K562 (cell line): Measurements from ENCODE around the gene WDR31. TPM values are rescaled to one million over a fixed set of nuclear protein-coding genes. Genes with fewer than 3 reads are reported as not detected.

Experiments used
- ATAC-seq: fragments of 200-7000 bp; cut with Tn5 transposase; 3 replicates; pipeline ENCODE4 v1.9.1; 2020; ENCODE audit warnings: moderate library complexity
- BruUV-seq: library from RNA; stranded (reverse); fragments of 400-500 nt; replicated peaks from 2 replicates; lab custom pipeline; 2021; lab: Mats Ljungman, UMichigan
- CTCF ChIA-PET: fragments of 300-600 bp; formaldehyde crosslinking; extraction: SDS; loops from one replicate; lab custom pipeline; 2021; ENCODE audit warnings: low intra/inter-chr PET ratio; lab: Yijun Ruan, JAX
- POLR2A ChIA-PET: fragments of 300-600, 350-650 bp; sonication (Branson Sonifier 250); formaldehyde crosslinking; extraction: SDS; loops from one replicate; lab custom pipeline; 2021; ENCODE audit warnings: antibody characterized with exemption, inconsistent platforms; lab: Yijun Ruan, JAX
- DNase-seq, 4 experiments: peaks; one replicate each; pipeline versions ENCODE4 v3.0.0 to v3.0.0-alpha.2; 2011 to 2018; ENCODE audit warnings: low spot score in 3 of 4, mixed read lengths in 3 of 4; ENCODE audit errors: extremely low read depth in 1 of 4
- FAIRE-seq: peaks from 2 replicates; lab custom pipeline; 2011; peaks lifted over from hg19 to GRCh38; lab: Jason Lieb, UNC
- H2AFZ ChIP-seq: 2 replicates; pipeline ENCODE4 v1.6.0; 2011; ENCODE audit warnings: low read depth, low read length, control low read depth, inconsistent platforms
- H3K27ac ChIP-seq: fragments of 200-600 bp; 3 replicates; pipeline ENCODE4 v1.8.0; 2011; ENCODE audit warnings: low read depth, mild to moderate bottlenecking, control low read depth, inconsistent platforms, low read length, moderate library complexity, mixed read lengths; ENCODE audit errors: extremely low read depth
- H3K27me3 ChIP-seq, 2 experiments: fragments of 300-600 bp in 1 of 2; 2 replicates in 1 of 2; 3 replicates in 1 of 2; pipeline versions ENCODE4 v1.6.0 to v1.8.0; 2011; ENCODE audit warnings: inconsistent platforms in 2 of 2, low read length in 2 of 2, mild to moderate bottlenecking in 1 of 2, mixed read lengths in 1 of 2, moderate library complexity in 1 of 2; ENCODE audit not compliant: control insufficient read depth in 2 of 2, insufficient read depth in 2 of 2
- H3K36me3 ChIP-seq: fragments of 300-600 bp; 3 replicates; pipeline ENCODE4 v1.8.0; 2011; ENCODE audit warnings: mild to moderate bottlenecking, low read length, inconsistent platforms; ENCODE audit not compliant: control insufficient read depth, insufficient read depth
- H3K4me1 ChIP-seq, 2 experiments: fragments of 200-600 bp in 1 of 2; replicated peaks in 1 of 2; 2 replicates in 1 of 2; 3 replicates in 1 of 2; pipeline versions ENCODE4 v1.5.1 to v1.8.0; 2011; ENCODE audit warnings: inconsistent platforms in 2 of 2, low read length in 2 of 2, mild to moderate bottlenecking in 1 of 2, mixed read lengths in 1 of 2, moderate library complexity in 1 of 2; ENCODE audit not compliant: control insufficient read depth in 2 of 2, insufficient read depth in 2 of 2
- H3K4me2 ChIP-seq: 2 replicates; pipeline ENCODE4 v1.6.1; 2011; ENCODE audit warnings: low read length, control low read depth, inconsistent platforms, mixed read lengths; ENCODE audit not compliant: insufficient read depth
- H3K4me3 ChIP-seq: fragments of 200-600 bp; sonication (generic), shearing (Covaris generic); 2 replicates; pipeline ENCODE4 v1.5.1; 2016; ENCODE audit warnings: control low read depth, inconsistent platforms
- H3K79me2 ChIP-seq: fragments of 200-600 bp; 3 replicates; pipeline ENCODE4 v1.8.0; 2011; ENCODE audit warnings: low read length, inconsistent platforms; ENCODE audit not compliant: control insufficient read depth, insufficient read depth
- H3K9ac ChIP-seq, 2 experiments: 2 replicates each; pipeline versions ENCODE4 v1.6.0 to v1.6.1; 2011; ENCODE audit warnings: low read depth in 2 of 2, low read length in 2 of 2, control low read depth in 1 of 2, inconsistent platforms in 1 of 2, mild to moderate bottlenecking in 1 of 2, mixed read lengths in 1 of 2; ENCODE audit not compliant: insufficient read depth in 1 of 2
- H3K9me1 ChIP-seq: one replicate; pipeline ENCODE4 v1.6.0; 2011; ENCODE audit warnings: inconsistent platforms, mild to moderate bottlenecking, low read length, moderate library complexity; ENCODE audit not compliant: control insufficient read depth, insufficient read depth
- H3K9me3 ChIP-seq: replicated peaks from 2 replicates; pipeline ENCODE4 v1.5.1; 2011; ENCODE audit warnings: low read depth, low read length, inconsistent platforms; ENCODE audit not compliant: control insufficient read depth, insufficient read depth
- H4K20me1 ChIP-seq: replicated peaks from 2 replicates; pipeline ENCODE4 v1.6.1; 2011; ENCODE audit warnings: low read length, inconsistent platforms, mixed read lengths; ENCODE audit not compliant: control insufficient read depth, insufficient read depth
- ADNP ChIP-seq: fragments of 200-800 bp; sonication (Bioruptor generic); IDR thresholded peaks from 2 replicates; pipeline ENCODE4 v1.6.1; 2016; ENCODE audit warnings: missing genetic modification characterization, missing compliant biosample characterization
- BRCA1 ChIP-seq, 2 experiments: fragments of 450-650 bp in 1 of 2; sonication (generic) in 1 of 2; formaldehyde crosslinking in 1 of 2; IDR thresholded peaks; 2 replicates each; pipeline versions ENCODE4 v1.5.0 to v1.6.1; 2017 to 2020; ENCODE audit warnings: mild to moderate bottlenecking in 1 of 2, missing genetic modification reagents in 1 of 2
- HMG20A ChIP-seq: fragments of 450-650 bp; formaldehyde crosslinking; conservative IDR thresholded peaks from 2 replicates; pipeline ENCODE4 v1.4.0; 2020; ENCODE audit warnings: mild to moderate bottlenecking, mixed read lengths
- MCM2 ChIP-seq: fragments of 450-650 bp; IDR thresholded peaks from 2 replicates; pipeline ENCODE4 v1.6.1; 2017; ENCODE audit warnings: low read depth, mild to moderate bottlenecking
- MYC ChIP-seq, 2 experiments: fragments of 250-450 bp in 1 of 2; sonication (Bioruptor Pico) in 1 of 2; IDR thresholded peaks; 2 replicates each; pipeline versions ENCODE4 v1.5.1 to v1.6.1; 2012 to 2021; ENCODE audit warnings: low read depth in 2 of 2, borderline replicate concordance in 1 of 2, improper control_type of control experiment in 1 of 2, low read length in 1 of 2, mild to moderate bottlenecking in 1 of 2, moderate library complexity in 1 of 2
- NFRKB ChIP-seq: fragments of 450-650 bp; IDR thresholded peaks from 2 replicates; pipeline ENCODE4 v1.6.1; 2016; ENCODE audit warnings: low read depth
- PHF8 ChIP-seq: fragments of 200-600 bp; sonication (generic); IDR thresholded peaks from 2 replicates; pipeline ENCODE4 v1.6.1; 2012; ENCODE audit warnings: mixed run types, mild to moderate bottlenecking, inconsistent platforms, low read length, moderate library complexity, borderline replicate concordance
- RBFOX2 ChIP-seq: fragments of 200-400 bp; formaldehyde crosslinking; IDR thresholded peaks from 2 replicates; pipeline ENCODE4 v1.6.1; 2017; ENCODE audit warnings: low read depth, mild to moderate bottlenecking, low read length, moderate library complexity
- SETDB1 ChIP-seq: IDR thresholded peaks from one replicate; pipeline ENCODE4 v1.6.1; 2012; ENCODE audit warnings: low read length, control low read depth, inconsistent platforms
- SMAD2 ChIP-seq: fragments of 150-350 bp; IDR thresholded peaks from 2 replicates; pipeline ENCODE4 v1.6.1; 2014; ENCODE audit warnings: low read depth, mild to moderate bottlenecking, low read length
- SMARCA5 ChIP-seq: fragments of 450-650 bp; IDR thresholded peaks from 2 replicates; pipeline ENCODE4 v1.6.1; 2016
- WHSC1 ChIP-seq: IDR thresholded peaks from one replicate; pipeline ENCODE4 v1.6.1; 2012; ENCODE audit warnings: low read length, control low read depth, inconsistent platforms
- XRCC5 ChIP-seq: fragments of 200-400 bp; formaldehyde crosslinking; IDR thresholded peaks from 2 replicates; pipeline ENCODE4 v1.6.1; 2017; ENCODE audit warnings: low read depth, mild to moderate bottlenecking, low read length
- ZBTB1 ChIP-seq: sonication (generic); formaldehyde crosslinking; IDR thresholded peaks from 2 replicates; pipeline ENCODE4 v1.8.1; 2023; ENCODE audit warnings: missing genetic modification reagents, low read depth, mild to moderate bottlenecking, borderline replicate concordance
- ZNF239 ChIP-seq: fragments of 250-450 bp; sonication (Bioruptor Pico); IDR thresholded peaks from 2 replicates; pipeline ENCODE4 v1.4.0; 2020; ENCODE audit warnings: mild to moderate bottlenecking
- whole genome bisulfite sequencing: fragments of 100-300 bp; shearing (Covaris generic); methylation state at CpG from one replicate; pipeline ENCODE4 v1.1.6; 2016; ENCODE audit warnings: low coverage, mixed read lengths; ENCODE audit not compliant: insufficient coverage; ENCODE audit errors: missing lambda C conversion rate; 5-methylcytosine and 5-hydroxymethylcytosine counted together
- in situ Hi-C: fragments of 300-500 bp; cut with MboI; formaldehyde crosslinking; loops from 4 replicates; pipeline ENCODE4 v1.15.0; 2018; ENCODE audit warnings: inconsistent platforms, mixed read lengths
- intact Hi-C: fragments of 100-400 bp; cut with micrococcal nuclease; formaldehyde crosslinking; loops from 2 replicates; pipeline ENCODE4 v1.14.2; 2022
- polyA plus RNA-seq, 8 experiments: library from polyadenylated mRNA; depleted of rRNA in 4 of 8; stranded (reverse) in 5 of 8; unstranded in 3 of 8; fragments of >200 nt; fragmentation: Nextera tagmentation in 2 of 8; fragmentation: Illumina TruSeq in 1 of 8; extraction: Ambion mirVana in 2 of 8; extraction: Trizol in 1 of 8; gene quantifications; 2 replicates each; pipeline versions ENCODE4 v1.2.1 to v1.2.3, GENCODE V29; 2011 to 2014; ENCODE audit warnings: inconsistent platforms in 1 of 8, missing spikeins in 1 of 8
- total RNA-seq, 7 experiments: library from RNA; depleted of rRNA in 6 of 7; stranded (reverse); fragments of >200 nt in 6 of 7; fragmentation: Illumina TruSeq in 2 of 7; extraction: Trizol in 2 of 7; gene quantifications; 2 replicates each; pipeline versions ENCODE4 v1.2.1 to v1.2.3, GENCODE V29; 2011 to 2021; ENCODE audit warnings: low replicate concordance in 1 of 7
- TF ChIP-seq, protein P1 (sequence below): sonication (generic); formaldehyde crosslinking; IDR thresholded peaks from 2 replicates; pipeline ENCODE4 v1.8.1; 2022; ENCODE audit warnings: missing genetic modification reagents
- TF ChIP-seq, protein P2 (sequence below): fragments of 250-450 bp; sonication (Bioruptor Pico); IDR thresholded peaks from 2 replicates; pipeline ENCODE4 v1.8.0; 2021; ENCODE audit warnings: borderline replicate concordance, mild to moderate bottlenecking, moderate library complexity; ENCODE audit not compliant: poor library complexity, severe bottlenecking

The WDR31 gene
- total and polyA plus RNA-seq, 9 of the 15 experiments (the other 6 are each of a cell fraction or from before 2014, with no cell fraction given), result 0.35 to 1.8 (median 0.95) TPM

DNA sequence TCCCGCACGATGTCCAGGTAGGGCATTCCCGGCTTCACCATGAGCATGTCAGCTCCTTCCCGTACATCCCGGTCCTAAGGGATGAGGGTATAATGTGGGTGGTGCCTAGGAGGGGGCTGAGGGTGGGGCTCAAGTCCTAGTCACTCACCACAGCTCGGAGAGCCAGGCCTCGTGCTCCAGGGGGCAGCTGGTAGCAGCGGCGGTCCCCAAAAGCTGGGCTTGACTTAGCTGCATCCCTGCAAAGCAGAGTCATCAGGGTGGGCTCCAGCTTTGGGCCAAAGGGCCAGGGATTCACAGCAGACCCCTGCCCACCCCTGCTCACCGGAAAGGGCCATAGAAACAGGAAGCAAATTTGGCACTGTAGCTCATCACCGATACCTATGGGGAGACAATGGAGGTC is 49.4 kb upstream of the WDR31 start:
- 87% methylated on average over 8 of the region's 11 CpGs for WGBS
- Histone ChIP-seq H3K79me2 (no peaks in the 10 kb centered on the region), H3K9ac (no peak overlapping the region), H3K4me3 (no peak overlapping the region), H3K4me1 (peaks cover 1 to 8% of the 10 kb centered on the region in 2 experiments; a peak in 3 of 5 replicates), H3K4me2 (no peak overlapping the region), H2AFZ (no peak overlapping the region), H3K27ac (no peak overlapping the region), H3K9me3 (no peaks in the 10 kb centered on the region), H4K20me1 (no peaks in the 10 kb centered on the region), H3K36me3 (peaks cover 36% of the 10 kb centered on the region; the same call in 2 of the 3 replicates), H3K27me3 (no peaks in the 10 kb centered on the region), H3K9me1 (no peaks in the 10 kb centered on the region)
- in situ Hi-C loops (no loop called here), intact Hi-C loops (no loop called here)
- FAIRE-seq (no peak), ATAC-seq (no peak), DNase-seq (no peak)
- TF ChIP-seq ZNF239 (CRISPR knock-in tag) (no peak), RBFOX2 (no peak), BRCA1 (IDR thresholded peaks at IDR 0.05) (no peak), BRCA1 (CRISPR knock-in tag; IDR thresholded peaks at IDR 0.05) (no peak), ZBTB1 (no peak), SETDB1 (no peak), MCM2 (no peak), ADNP (no peak), HMG20A (CRISPR knock-in tag) (no peak), NFRKB (no peak), SMARCA5 (no peak), WHSC1 (no peak), MYC (IDR thresholded peaks at IDR 0.05; ENCODE audit: low read depth, low read length) (no peak), MYC (CRISPR knock-in tag; IDR thresholded peaks at IDR 0.05; ENCODE audit: borderline replicate concordance, low read depth) (no peak), SMAD2 (no peak), PHF8 (no peak), XRCC5 (no peak)
- TF ChIP-seq, protein P1, sequence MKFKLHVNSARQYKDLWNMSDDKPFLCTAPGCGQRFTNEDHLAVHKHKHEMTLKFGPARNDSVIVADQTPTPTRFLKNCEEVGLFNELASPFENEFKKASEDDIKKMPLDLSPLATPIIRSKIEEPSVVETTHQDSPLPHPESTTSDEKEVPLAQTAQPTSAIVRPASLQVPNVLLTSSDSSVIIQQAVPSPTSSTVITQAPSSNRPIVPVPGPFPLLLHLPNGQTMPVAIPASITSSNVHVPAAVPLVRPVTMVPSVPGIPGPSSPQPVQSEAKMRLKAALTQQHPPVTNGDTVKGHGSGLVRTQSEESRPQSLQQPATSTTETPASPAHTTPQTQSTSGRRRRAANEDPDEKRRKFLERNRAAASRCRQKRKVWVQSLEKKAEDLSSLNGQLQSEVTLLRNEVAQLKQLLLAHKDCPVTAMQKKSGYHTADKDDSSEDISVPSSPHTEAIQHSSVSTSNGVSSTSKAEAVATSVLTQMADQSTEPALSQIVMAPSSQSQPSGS (CRISPR knock-in tag), result no peak
- TF ChIP-seq, protein P2, sequence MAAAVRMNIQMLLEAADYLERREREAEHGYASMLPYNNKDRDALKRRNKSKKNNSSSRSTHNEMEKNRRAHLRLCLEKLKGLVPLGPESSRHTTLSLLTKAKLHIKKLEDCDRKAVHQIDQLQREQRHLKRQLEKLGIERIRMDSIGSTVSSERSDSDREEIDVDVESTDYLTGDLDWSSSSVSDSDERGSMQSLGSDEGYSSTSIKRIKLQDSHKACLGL (CRISPR knock-in tag), result no peak
- ChIA-PET CTCF (no interaction called here), POLR2A (interaction anchor here (0.6 to 1.0 kb wide), 2 partner anchors 9 to 94 kb away, joined by 3 read pairs; no protein-coding TSS in a partner anchor)
- no TSS peak for BruUV-seq
